ENCODE results near the gene SLC17A8. TPM values are rescaled to one million over a fixed set of nuclear protein-coding genes. Genes with fewer than 3 reads are reported as not detected.

The SLC17A8 gene
- total and polyA plus RNA-seq, 4 donors = 0.02 to 14.8 (median 0.24) TPM

DNA sequence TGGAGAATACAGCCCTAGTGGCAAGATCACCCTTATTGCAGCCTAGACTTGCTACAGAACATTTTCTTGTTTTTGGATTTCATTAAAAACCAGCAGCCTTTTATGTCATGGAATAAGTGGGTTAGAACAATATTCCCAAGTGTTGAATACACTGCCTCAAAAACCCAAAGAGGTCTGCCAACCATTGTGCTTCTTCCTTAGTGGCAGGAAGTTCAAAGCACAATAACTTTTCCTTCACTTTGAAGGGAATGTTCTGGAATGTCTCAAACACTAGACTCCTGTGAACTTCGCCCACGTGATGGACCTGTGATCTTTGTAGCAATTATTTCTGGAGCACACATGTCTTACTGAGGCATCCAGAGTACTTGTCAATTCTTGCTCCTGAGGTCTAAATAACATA lies 8.5 kb downstream of the SLC17A8 start:
- no peak for TF ChIP-seq CTCF (IDR thresholded peaks at IDR 0.05; ENCODE audit: control extremely low read depth, extremely low read depth)
- H3K27ac ChIP-seq (ENCODE audit: low read depth in 1 of 2, low read length in 1 of 2) = no peak overlapping the region
- H3K36me3 ChIP-seq (ENCODE audit: control insufficient read depth in 4 of 4, insufficient read depth in 4 of 4, low read length in 4 of 4) = no peaks in the 10 kb centered on the region
- no peak overlapping the region for H3K4me3 ChIP-seq
- WGBS, 2 donors = 55 to 58% methylated on average over 2 of the region's 2 CpGs
- H3K27me3 ChIP-seq (ENCODE audit: control insufficient read depth in 3 of 3, insufficient read depth in 3 of 3, low read length in 2 of 3) = no peaks in the 10 kb centered on the region
- H3K9me3 ChIP-seq (ENCODE audit: control insufficient read depth in 4 of 4, insufficient read depth in 3 of 4, low read length in 3 of 4) = peaks cover 0 to 3% (median 0%) of the 10 kb centered on the region in 4 donors
- DNase-seq (no peak), ATAC-seq (ENCODE audit: insufficient read depth, low FRiP score) (no peak)
- no peak overlapping the region for H3K9ac ChIP-seq (ENCODE audit: insufficient read depth in 1 of 2, low read length in 2 of 2)
- no peaks in the 10 kb centered on the region for H3K4me1 ChIP-seq (ENCODE audit: control insufficient read depth in 5 of 5, insufficient read depth in 5 of 5, low read length in 5 of 5)

GRCh38 chr12:100368066-100368465 lies 11.2 kb downstream of the SLC17A8 start:
- Histone ChIP-seq H3K4me1 (ENCODE audit: control insufficient read depth in 5 of 5, insufficient read depth in 5 of 5, low read length in 5 of 5) (no peaks in the 10 kb centered on the region), H3K9ac (ENCODE audit: insufficient read depth in 1 of 2, low read length in 2 of 2) (no peak overlapping the region), H3K36me3 (ENCODE audit: control insufficient read depth in 4 of 4, insufficient read depth in 4 of 4, low read length in 4 of 4) (no peaks in the 10 kb centered on the region), H3K27me3 (ENCODE audit: control insufficient read depth in 3 of 3, insufficient read depth in 3 of 3, low read length in 2 of 3) (no peaks in the 10 kb centered on the region), H3K4me3 (no peak overlapping the region), H3K9me3 (ENCODE audit: control insufficient read depth in 4 of 4, insufficient read depth in 3 of 4, low read length in 3 of 4) (peaks cover 0 to 3% (median 0%) of the 10 kb centered on the region in 4 donors), H3K27ac (ENCODE audit: low read depth in 1 of 2, low read length in 1 of 2) (no peak overlapping the region)
- TF ChIP-seq CTCF (IDR thresholded peaks at IDR 0.05; ENCODE audit: control extremely low read depth, extremely low read depth) = no peak
- 81 to 94% methylated on average over 1 of the region's 1 CpG for WGBS, 2 donors
- no peak for ATAC-seq (ENCODE audit: insufficient read depth, low FRiP score)
- DNase-seq = no peak

DNA sequence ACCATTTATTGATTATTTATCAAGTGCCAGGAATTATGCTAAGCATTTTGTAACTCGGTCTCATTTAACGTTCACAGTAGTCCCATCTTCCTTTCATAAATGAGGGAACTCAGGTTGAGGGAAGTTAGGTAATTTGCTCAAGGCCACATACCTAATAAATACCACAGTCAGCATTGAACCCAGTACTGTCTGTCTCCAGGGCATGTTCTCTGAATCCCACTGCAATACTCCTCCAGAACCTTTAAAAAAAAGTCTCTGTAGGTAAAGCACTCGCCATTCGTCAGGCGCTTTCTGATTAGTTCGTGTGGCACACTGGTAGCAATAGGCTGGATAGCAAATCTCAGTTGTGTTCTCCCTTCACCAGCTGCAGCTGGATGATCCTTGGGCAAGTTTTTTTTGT lies 14.3 kb downstream of the SLC17A8 start:
- Histone ChIP-seq H3K4me3 (no peak overlapping the region), H3K9me3 (ENCODE audit: control insufficient read depth in 4 of 4, insufficient read depth in 3 of 4, low read length in 3 of 4) (peaks cover 0 to 3% (median 0%) of the 10 kb centered on the region in 4 donors), H3K9ac (ENCODE audit: insufficient read depth in 1 of 2, low read length in 2 of 2) (no peak overlapping the region), H3K27ac (ENCODE audit: low read depth in 1 of 2, low read length in 1 of 2) (no peak overlapping the region), H3K4me1 (ENCODE audit: control insufficient read depth in 5 of 5, insufficient read depth in 5 of 5, low read length in 5 of 5) (peaks cover 0 to 7% (median 0%) of the 10 kb centered on the region in 5 donors), H3K27me3 (ENCODE audit: control insufficient read depth in 3 of 3, insufficient read depth in 3 of 3, low read length in 2 of 3) (no peaks in the 10 kb centered on the region), H3K36me3 (ENCODE audit: control insufficient read depth in 4 of 4, insufficient read depth in 4 of 4, low read length in 4 of 4) (no peaks in the 10 kb centered on the region)
- DNase-seq (no peak), ATAC-seq (ENCODE audit: insufficient read depth, low FRiP score) (no peak)
- TF ChIP-seq CTCF (IDR thresholded peaks at IDR 0.05; ENCODE audit: control extremely low read depth, extremely low read depth) = no peak
- 84 to 85% methylated on average over 6 of the region's 6 CpGs for WGBS, 2 donors

Measured in lung (tissue), 12 donors.